HepG2 (cell line): ENCODE data around the gene KIFC1. TPM values are rescaled to one million over a fixed set of nuclear protein-coding genes. Genes with fewer than 3 reads are reported as not detected.
"Not testable (repeated sequence)": the region's sequence is repeated elsewhere in the genome, so short reads cannot be mapped to it uniquely, and the experiment has no call there.

Source experiments
- ATAC-seq: fragments of 200-7000 bp; cut with Tn5 transposase; 3 replicates; pipeline ENCODE4 v1.9.1; 2020; ENCODE audit warnings: mild to moderate bottlenecking, moderate library complexity
- BruUV-seq: library from RNA; stranded (reverse); fragments of 400-500 nt; replicated peaks from 2 replicates; lab custom pipeline; 2021; lab: Mats Ljungman, UMichigan
- CTCF ChIA-PET: fragments of 300-600 bp; formaldehyde crosslinking; extraction: SDS; loops from one replicate; lab custom pipeline; 2021; ENCODE audit warnings: low total read pairs, inconsistent platforms, low intra/inter-chr PET ratio; lab: Yijun Ruan, JAX
- POLR2A ChIA-PET: fragments of 350-600 bp; sonication (Branson Sonifier 250); formaldehyde crosslinking; loops from one replicate; lab custom pipeline; 2020; ENCODE audit warnings: antibody characterized with exemption, inconsistent platforms; lab: Yijun Ruan, JAX
- DNase-seq: peaks from one replicate; pipeline ENCODE4 v3.0.0-alpha.2; 2015; ENCODE audit warnings: low spot score
- FAIRE-seq: peaks from 3 replicates; lab custom pipeline; 2011; peaks lifted over from hg19 to GRCh38; lab: Jason Lieb, UNC
- H2AFZ ChIP-seq: one replicate; pipeline ENCODE4 v1.6.1; 2011; ENCODE audit warnings: low read length, inconsistent platforms
- H3K27ac ChIP-seq: fragments of 300-600 bp; 3 replicates; pipeline ENCODE4 v1.8.0; 2011; ENCODE audit warnings: mixed run types, mild to moderate bottlenecking, mixed read lengths, low read length, inconsistent platforms; ENCODE audit not compliant: insufficient read depth; ENCODE audit errors: extremely low read length
- H3K27me3 ChIP-seq, 2 experiments: fragments of 200-600 bp in 1 of 2; 2 replicates in 1 of 2; 3 replicates in 1 of 2; pipeline versions ENCODE4 v1.6.0 to v1.8.0; 2011; ENCODE audit warnings: low read length in 2 of 2, mild to moderate bottlenecking in 2 of 2, moderate library complexity in 2 of 2, inconsistent platforms in 1 of 2; ENCODE audit not compliant: insufficient read depth in 2 of 2, control insufficient read depth in 1 of 2
- H3K36me3 ChIP-seq, 2 experiments: fragments of 200-600 bp in 1 of 2; replicated peaks in 1 of 2; 2 replicates in 1 of 2; 3 replicates in 1 of 2; pipeline versions ENCODE4 v1.5.1 to v1.8.0; 2011; ENCODE audit warnings: low read length in 2 of 2, inconsistent platforms in 1 of 2; ENCODE audit not compliant: insufficient read depth in 2 of 2, control insufficient read depth in 1 of 2
- H3K4me1 ChIP-seq: 2 replicates; pipeline ENCODE4 v1.5.1; 2012; ENCODE audit warnings: low read length, inconsistent platforms; ENCODE audit not compliant: insufficient read depth
- H3K4me2 ChIP-seq: 2 replicates; pipeline ENCODE4 v1.6.0; 2011; ENCODE audit warnings: low read depth, low read length, inconsistent platforms
- H3K4me3 ChIP-seq, 3 experiments: fragments of 200-600 bp in 1 of 3; sonication (generic), shearing (Covaris generic) in 1 of 3; replicated peaks in 1 of 3; 2 replicates each; pipeline ENCODE4 v1.5.1; 2011 to 2016; ENCODE audit warnings: low read length in 3 of 3, inconsistent platforms in 2 of 3, low read depth in 2 of 3, mild to moderate bottlenecking in 2 of 3, control low read depth in 1 of 3, mixed read lengths in 1 of 3; ENCODE audit not compliant: insufficient read depth in 1 of 3
- H3K79me2 ChIP-seq: one replicate; pipeline ENCODE4 v1.6.1; 2011; ENCODE audit warnings: low read length, inconsistent platforms; ENCODE audit not compliant: insufficient read depth
- H3K9ac ChIP-seq: 2 replicates; pipeline ENCODE4 v1.6.0; 2011; ENCODE audit warnings: mild to moderate bottlenecking, low read depth, low read length, inconsistent platforms; ENCODE audit not compliant: insufficient read depth
- H3K9me3 ChIP-seq: 2 replicates; pipeline ENCODE4 v1.5.1; 2012; ENCODE audit warnings: mild to moderate bottlenecking, low read length
- H4K20me1 ChIP-seq: 2 replicates; pipeline ENCODE4 v1.6.0; 2011; ENCODE audit warnings: inconsistent platforms, mild to moderate bottlenecking, low read length, moderate library complexity; ENCODE audit not compliant: insufficient read depth
- CCAR2 ChIP-seq: fragments of 200-400 bp; formaldehyde crosslinking; optimal IDR thresholded peaks from 2 replicates; pipeline ENCODE3; 2018; ENCODE audit warnings: low read depth, mild to moderate bottlenecking, low read length, moderate library complexity
- HCFC1 ChIP-seq: fragments of 150-350 bp; IDR thresholded peaks from 2 replicates; pipeline ENCODE4 v1.6.1; 2014; ENCODE audit warnings: low read depth, low read length
- KLF11 ChIP-seq: IDR thresholded peaks from 2 replicates; pipeline ENCODE4 v1.6.1; 2016; ENCODE audit warnings: missing compliant biosample characterization
- MXD4 ChIP-seq: IDR thresholded peaks from 2 replicates; pipeline ENCODE4 v1.6.1; 2016; ENCODE audit warnings: mild to moderate bottlenecking, missing biosample characterization, missing genetic modification reagents
- REL ChIP-seq: sonication (generic); formaldehyde crosslinking; conservative IDR thresholded peaks from 2 replicates; pipeline ENCODE4 v1.8.0; 2022; ENCODE audit warnings: mild to moderate bottlenecking, missing genetic modification reagents, moderate library complexity
- REXO4 ChIP-seq: sonication (generic); formaldehyde crosslinking; IDR thresholded peaks from 2 replicates; pipeline ENCODE4 v1.8.0; 2022; ENCODE audit warnings: missing genetic modification reagents, mild to moderate bottlenecking, borderline replicate concordance
- TBX2 ChIP-seq: sonication (generic); formaldehyde crosslinking; IDR thresholded peaks from 2 replicates; pipeline ENCODE4 v1.5.0; 2020; ENCODE audit warnings: missing genetic modification reagents, mild to moderate bottlenecking, borderline replicate concordance
- YEATS2 ChIP-seq: sonication (generic); formaldehyde crosslinking; IDR thresholded peaks from 2 replicates; pipeline ENCODE4 v1.4.0; 2020; ENCODE audit warnings: missing genetic modification reagents, borderline replicate concordance
- ZNF230 ChIP-seq: sonication (generic); formaldehyde crosslinking; IDR thresholded peaks from 2 replicates; pipeline ENCODE4 v1.4.0; 2020; ENCODE audit warnings: mild to moderate bottlenecking, missing genetic modification reagents
- ZNF292 ChIP-seq: sonication (generic); formaldehyde crosslinking; IDR thresholded peaks from 2 replicates; pipeline ENCODE4 v1.8.1; 2022; ENCODE audit warnings: mild to moderate bottlenecking, low read depth, missing genetic modification reagents, borderline replicate concordance
- ZNF543 ChIP-seq: sonication (generic); formaldehyde crosslinking; IDR thresholded peaks from 2 replicates; pipeline ENCODE4 v1.4.0; 2020; ENCODE audit warnings: mild to moderate bottlenecking, missing genetic modification reagents
- ZNF546 ChIP-seq: sonication (generic); formaldehyde crosslinking; conservative IDR thresholded peaks from 2 replicates; pipeline ENCODE4 v1.8.1; 2023; ENCODE audit warnings: mild to moderate bottlenecking, missing genetic modification reagents
- ZNF564 ChIP-seq: sonication (generic); formaldehyde crosslinking; IDR thresholded peaks from 2 replicates; pipeline ENCODE4 v1.8.1; 2023; ENCODE audit warnings: mild to moderate bottlenecking, missing genetic modification reagents
- WGBS: methylation state at CpG from one replicate; pipeline ENCODE4 v1.1.6; 2017; ENCODE audit warnings: low lambda C conversion rate; 5-methylcytosine and 5-hydroxymethylcytosine counted together
- in situ Hi-C: cut with HindIII; loops from 2 replicates; pipeline ENCODE4 v1.10.0; 2017; ENCODE audit warnings: low pct_unique_long_range_greater_than_20kb; ENCODE audit not compliant: extremely low pct_ligation_motif_present
- intact Hi-C: fragments of 100-400 bp; cut with micrococcal nuclease; formaldehyde crosslinking; loops from one replicate; pipeline ENCODE4 v1.10.0; 2022; ENCODE audit not compliant: unreplicated experiment
- polyA plus RNA-seq, 8 experiments: library from polyadenylated mRNA; depleted of rRNA in 3 of 8; stranded (reverse) in 7 of 8; unstranded in 1 of 8; fragments of >200 nt; fragmentation: Illumina TruSeq in 4 of 8; extraction: Trizol in 4 of 8; gene quantifications; 2 replicates each; pipeline versions ENCODE4 v1.2.1 to v1.2.3, GENCODE V29; 2011 to 2016; ENCODE audit warnings: low read depth in 4 of 8, missing spikeins in 1 of 8, mixed read lengths in 1 of 8; ENCODE audit not compliant: insufficient read depth in 1 of 8
- total RNA-seq, 5 experiments: library from RNA; depleted of rRNA; stranded (reverse); fragments of >200 nt; fragmentation: Illumina TruSeq; extraction: Trizol; gene quantifications; 2 replicates each; pipeline ENCODE4 v1.2.3, GENCODE V29; 2016; ENCODE audit warnings: low read depth in 1 of 5
- TF ChIP-seq, protein P1 (sequence below): sonication (generic); formaldehyde crosslinking; IDR thresholded peaks from 2 replicates; pipeline ENCODE4 v1.4.0; 2020; ENCODE audit warnings: missing genetic modification reagents
- TF ChIP-seq, protein P2 (sequence below): sonication (generic); formaldehyde crosslinking; IDR thresholded peaks from 2 replicates; pipeline ENCODE4 v1.4.0; 2020; ENCODE audit warnings: missing genetic modification reagents, low read depth, mild to moderate bottlenecking, borderline replicate concordance

Gene KIFC1
- total and polyA plus RNA-seq, 2 of the 13 experiments (the other 11 are each of a cell fraction or from before 2014, with no cell fraction given), result 25.0 to 45.5 TPM

DNA sequence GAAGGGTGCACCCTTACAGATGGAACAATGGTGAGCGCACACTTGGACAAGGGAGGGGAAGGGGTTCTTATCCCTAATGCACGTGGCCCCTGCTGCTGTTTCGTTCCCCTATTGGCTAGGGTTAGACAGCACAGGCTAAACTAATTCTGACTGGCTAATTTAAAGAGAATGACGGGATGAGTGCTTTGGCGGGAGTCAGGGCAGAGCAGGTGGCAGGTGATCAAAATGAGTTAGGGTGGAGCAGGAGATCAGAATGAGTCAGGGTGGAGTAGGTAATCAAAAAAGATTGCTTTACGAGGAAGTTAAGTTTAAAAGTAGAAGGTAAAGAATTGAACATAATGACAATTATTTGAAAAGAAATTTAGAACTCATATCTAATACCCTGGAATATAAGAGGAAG, 35.8 kb upstream of the KIFC1 start:
- H3K9me3 ChIP-seq, H3K27me3 ChIP-seq, CTCF ChIA-PET, H3K4me3 ChIP-seq, POLR2A ChIA-PET, BruUV-seq, H3K4me2 ChIP-seq, FAIRE-seq, DNase-seq, in situ Hi-C loops, ATAC-seq, H4K20me1 ChIP-seq, H3K9ac ChIP-seq, H3K27ac ChIP-seq, H3K36me3 ChIP-seq, H3K79me2 ChIP-seq, H2AFZ ChIP-seq, intact Hi-C loops: not testable (repeated sequence)
- 38% methylated on average over 6 of the region's 6 CpGs for WGBS
- H3K4me1 ChIP-seq, result peaks cover 15% of the 10 kb centered on the region

DNA sequence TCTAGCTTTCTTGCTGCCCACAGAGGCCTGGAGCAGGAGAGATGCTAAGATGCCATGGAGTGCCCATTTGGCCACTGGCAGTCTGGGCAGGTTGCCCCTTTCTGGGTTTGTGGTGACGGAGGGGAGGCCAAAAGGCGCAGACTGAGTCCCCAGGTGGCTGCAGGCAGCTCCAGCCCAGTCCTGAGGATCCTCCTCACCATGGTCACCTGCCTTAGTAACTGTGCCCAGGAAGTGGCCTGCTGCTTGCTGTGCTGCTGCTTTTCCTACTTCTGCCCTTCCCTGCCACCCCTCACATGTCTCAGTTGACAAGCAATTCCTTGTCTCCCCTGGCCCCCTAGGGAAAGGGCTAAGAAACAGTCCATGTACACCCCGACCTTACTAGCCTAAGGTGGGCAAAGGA, 35.3 kb upstream of the KIFC1 start:
- Histone ChIP-seq H3K4me3 (no peak overlapping the region), H3K9ac (no peak overlapping the region), H3K4me1 (peaks cover 15% of the 10 kb centered on the region), H4K20me1 (no peaks in the 10 kb centered on the region), H3K4me2 (no peak overlapping the region), H3K79me2 (no peaks in the 10 kb centered on the region), H3K36me3 (no peaks in the 10 kb centered on the region), H2AFZ (no peak overlapping the region), H3K9me3 (no peaks in the 10 kb centered on the region), H3K27ac (no peak overlapping the region), H3K27me3 (peaks cover 2 to 5% of the 10 kb centered on the region in 2 experiments; a peak in 4 of 5 replicates)
- in situ Hi-C loops (no loop called here), intact Hi-C loops (no loop called here)
- FAIRE-seq (no peak), DNase-seq (no peak), ATAC-seq (no peak)
- 46% methylated on average over 3 of the region's 3 CpGs for WGBS
- no peak for TF ChIP-seq MXD4 (CRISPR knock-in tag)
- no peak for TF ChIP-seq REXO4 (CRISPR knock-in tag)
- TF ChIP-seq TBX2 (CRISPR knock-in tag), result no peak
- TF ChIP-seq REL (CRISPR knock-in tag), result no peak
- TF ChIP-seq ZNF546 (CRISPR knock-in tag), result no peak
- TF ChIP-seq HCFC1, result no peak
- no peak for TF ChIP-seq YEATS2
- no peak for TF ChIP-seq ZNF543 (CRISPR knock-in tag)
- TF ChIP-seq, protein P1, sequence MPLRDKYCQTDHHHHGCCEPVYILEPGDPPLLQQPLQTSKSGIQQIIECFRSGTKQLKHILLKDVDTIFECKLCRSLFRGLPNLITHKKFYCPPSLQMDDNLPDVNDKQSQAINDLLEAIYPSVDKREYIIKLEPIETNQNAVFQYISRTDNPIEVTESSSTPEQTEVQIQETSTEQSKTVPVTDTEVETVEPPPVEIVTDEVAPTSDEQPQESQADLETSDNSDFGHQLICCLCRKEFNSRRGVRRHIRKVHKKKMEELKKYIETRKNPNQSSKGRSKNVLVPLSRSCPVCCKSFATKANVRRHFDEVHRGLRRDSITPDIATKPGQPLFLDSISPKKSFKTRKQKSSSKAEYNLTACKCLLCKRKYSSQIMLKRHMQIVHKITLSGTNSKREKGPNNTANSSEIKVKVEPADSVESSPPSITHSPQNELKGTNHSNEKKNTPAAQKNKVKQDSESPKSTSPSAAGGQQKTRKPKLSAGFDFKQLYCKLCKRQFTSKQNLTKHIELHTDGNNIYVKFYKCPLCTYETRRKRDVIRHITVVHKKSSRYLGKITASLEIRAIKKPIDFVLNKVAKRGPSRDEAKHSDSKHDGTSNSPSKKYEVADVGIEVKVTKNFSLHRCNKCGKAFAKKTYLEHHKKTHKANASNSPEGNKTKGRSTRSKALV, result no peak
- no peak for TF ChIP-seq ZNF292 (CRISPR knock-in tag)
- no peak for TF ChIP-seq CCAR2
- TF ChIP-seq KLF11 (CRISPR knock-in tag), result no peak
- TF ChIP-seq ZNF564 (CRISPR knock-in tag), result no peak
- TF ChIP-seq, protein P2, sequence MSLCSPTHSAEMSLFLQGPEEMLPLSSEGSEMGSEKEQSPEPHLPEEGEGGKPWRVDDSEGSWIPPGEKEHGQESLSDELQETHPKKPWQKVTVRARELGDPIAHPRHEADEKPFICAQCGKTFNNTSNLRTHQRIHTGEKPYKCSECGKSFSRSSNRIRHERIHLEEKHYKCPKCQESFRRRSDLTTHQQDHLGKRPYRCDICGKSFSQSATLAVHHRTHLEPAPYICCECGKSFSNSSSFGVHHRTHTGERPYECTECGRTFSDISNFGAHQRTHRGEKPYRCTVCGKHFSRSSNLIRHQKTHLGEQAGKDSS (CRISPR knock-in tag), result no peak
- no peak for TF ChIP-seq ZNF230 (CRISPR knock-in tag)
- ChIA-PET POLR2A (no interaction called here), CTCF (no interaction called here)
- BruUV-seq, result no TSS peak
